ENCODE results near the gene CTDP1.

The CTDP1 gene

GRCh38 chr18:79723036-79723435 lies 43.4 kb downstream of the CTDP1 start:
- ChIA-PET CTCF (no interaction called here), POLR2A (no interaction called here)
- Histone ChIP-seq H3K36me3 (ENCODE audit: control insufficient read depth in 2 of 2, insufficient read depth in 1 of 2, low read length in 2 of 2) (peaks cover 4 to 61% of the 10 kb centered on the region in 2 experiments), H3K4me3 (ENCODE audit: low read depth, low read length) (no peak overlapping the region), H3K27ac (ENCODE audit: extremely low read depth, low read depth, low read length) (no peak overlapping the region), H3K4me1 (ENCODE audit: control insufficient read depth, insufficient read depth, low read length) (no peaks in the 10 kb centered on the region), H3K9me3 (ENCODE audit: control insufficient read depth, insufficient read depth, low read depth, low read length) (no peaks in the 10 kb centered on the region; the same call in 1 of the 2 replicates)
- no peak for TF ChIP-seq ZFP3 (tag by site-specific recombination; IDR thresholded peaks at IDR 0.05; ENCODE audit: low read depth)
- TF ChIP-seq ZSCAN18 (tag by site-specific recombination; IDR thresholded peaks at IDR 0.05): no peak
- no peak for TF ChIP-seq ZNF221 (tag by site-specific recombination; IDR thresholded peaks at IDR 0.05; ENCODE audit: borderline replicate concordance)

- ChIA-PET POLR2A (no interaction called here), CTCF (no interaction called here)
- H3K4me1 ChIP-seq (ENCODE audit: control insufficient read depth, insufficient read depth, low read length): no peaks in the 10 kb centered on the region
- H3K4me3 ChIP-seq (ENCODE audit: low read depth, low read length): no peak overlapping the region
- peaks cover 4 to 59% of the 10 kb centered on the region in 2 experiments for H3K36me3 ChIP-seq (ENCODE audit: control insufficient read depth in 2 of 2, insufficient read depth in 1 of 2, low read length in 2 of 2)
- no peaks in the 10 kb centered on the region; the same call in 1 of the 2 replicates for H3K9me3 ChIP-seq (ENCODE audit: control insufficient read depth, insufficient read depth, low read depth, low read length)
- no peak for TF ChIP-seq ZNF133 (tag by site-specific recombination; IDR thresholded peaks at IDR 0.05)
- peak; percentile 88 for TF ChIP-seq ZNF529 (tag by site-specific recombination; IDR thresholded peaks at IDR 0.05; ENCODE audit: insufficient replicate concordance)
- TF ChIP-seq ZNF629 (tag by site-specific recombination; IDR thresholded peaks at IDR 0.05): no peak
- H3K27ac ChIP-seq (ENCODE audit: extremely low read depth, low read depth, low read length): no peak overlapping the region
Measured at GRCh38 chr18:79723628-79724027, 44.0 kb downstream of the CTDP1 start.

GRCh38 chr18:79724299-79725080 lies 44.9 kb downstream of the CTDP1 start:
- no peak overlapping the region for H3K27ac ChIP-seq (ENCODE audit: extremely low read depth, low read depth, low read length)
- CTCF ChIA-PET: no interaction called here
- POLR2A ChIA-PET: no interaction called here
- no peak overlapping the region for H3K4me3 ChIP-seq (ENCODE audit: low read depth, low read length)
- peaks cover 4 to 59% of the 10 kb centered on the region in 2 experiments for H3K36me3 ChIP-seq (ENCODE audit: control insufficient read depth in 2 of 2, insufficient read depth in 1 of 2, low read length in 2 of 2)
- no peaks in the 10 kb centered on the region for H3K4me1 ChIP-seq (ENCODE audit: control insufficient read depth, insufficient read depth, low read length)
- no peaks in the 10 kb centered on the region; the same call in 1 of the 2 replicates for H3K9me3 ChIP-seq (ENCODE audit: control insufficient read depth, insufficient read depth, low read depth, low read length)
- TF ChIP-seq PATZ1 (tag by site-specific recombination; IDR thresholded peaks at IDR 0.05) (no peak), ZFP37 (tag by site-specific recombination; IDR thresholded peaks at IDR 0.05) (no peak), WT1 (tag by site-specific recombination; IDR thresholded peaks at IDR 0.05) (no peak), ZNF26 (tag by site-specific recombination; IDR thresholded peaks at IDR 0.05) (no peak), EGR2 (tag by site-specific recombination; IDR thresholded peaks at IDR 0.05; ENCODE audit: low read depth) (no peak), ZNF140 (tag by site-specific recombination; IDR thresholded peaks at IDR 0.05) (no peak), ZNF548 (tag by site-specific recombination; IDR thresholded peaks at IDR 0.05) (no peak), ZNF529 (tag by site-specific recombination; IDR thresholded peaks at IDR 0.05; ENCODE audit: insufficient replicate concordance) (no peak), REST (tag by site-specific recombination; IDR thresholded peaks at IDR 0.05) (no peak), ZNF112 (tag by site-specific recombination; IDR thresholded peaks at IDR 0.05) (no peak), ZNF623 (tag by site-specific recombination; IDR thresholded peaks at IDR 0.05) (no peak), ZNF10 (tag by site-specific recombination; IDR thresholded peaks at IDR 0.05) (no peak), ZNF639 (tag by site-specific recombination; IDR thresholded peaks at IDR 0.05) (no peak), GLIS1 (tag by site-specific recombination; IDR thresholded peaks at IDR 0.05) (no peak), ZNF777 (tag by site-specific recombination; IDR thresholded peaks at IDR 0.05; ENCODE audit: borderline replicate concordance) (no peak), ZNF510 (tag by site-specific recombination; IDR thresholded peaks at IDR 0.05; ENCODE audit: insufficient replicate concordance) (no peak)

Measured in HEK293 (cell line).